Fibroblast of gingiva (primary cell): Measurements from ENCODE around the gene EVC.

ENCODE experiments used
- DNase-seq: peaks from one replicate; pipeline ENCODE4 v3.0.0-alpha.2; 2011; ENCODE audit warnings: low read depth

EVC gene

GRCh38 chr4:5710961-5711478 lies at the start of gene EVC:
Gene EVC (plus strand): TSS chr4:5711201. CDS start chr4:5711381, 180 bp downstream.
- DNase-seq = peak; percentile 77

DNA sequence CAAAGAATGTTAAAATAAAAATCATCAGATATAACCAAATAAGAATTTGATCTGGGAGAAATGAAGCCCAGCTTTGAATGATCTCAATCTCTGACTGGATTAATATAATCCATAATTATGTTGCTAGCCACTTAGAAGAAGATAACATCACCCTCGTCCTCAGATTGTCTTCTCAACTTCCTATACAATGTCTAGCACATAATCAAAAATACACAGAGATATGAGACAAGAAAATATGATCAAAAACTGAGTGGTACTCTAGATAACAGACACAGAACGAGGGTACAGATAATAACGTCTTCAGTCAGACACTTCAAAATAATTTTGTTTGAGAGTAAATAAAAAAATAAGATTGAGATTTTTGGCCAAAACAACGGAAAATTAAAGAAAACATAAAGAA lies 49.8 kb upstream of the EVC start:
- DNase-seq = no peak

GRCh38 chr4:5662555-5662954 lies 48.4 kb upstream of the EVC start:
- DNase-seq = no peak

DNA sequence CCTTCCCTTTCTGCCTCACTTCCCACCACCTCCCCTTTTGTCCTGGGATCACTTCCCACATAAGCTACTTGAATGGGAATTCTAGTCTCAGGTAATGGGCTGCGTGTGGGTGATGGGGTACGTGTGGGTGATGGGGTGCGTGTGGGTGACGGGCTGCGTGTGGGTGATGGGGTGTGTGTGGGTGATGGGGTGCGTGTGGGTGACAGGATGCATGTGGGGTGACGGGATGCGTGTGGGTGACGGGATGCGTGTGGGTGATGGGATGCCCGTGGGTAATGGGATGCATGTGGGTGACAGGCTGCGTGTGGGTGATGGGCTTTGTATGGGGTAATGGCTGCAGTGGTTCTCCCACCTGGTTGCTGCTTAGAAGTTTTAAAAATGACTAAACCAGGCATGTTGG lies 46.2 kb upstream of the EVC start:
- DNase-seq = no peak

DNA sequence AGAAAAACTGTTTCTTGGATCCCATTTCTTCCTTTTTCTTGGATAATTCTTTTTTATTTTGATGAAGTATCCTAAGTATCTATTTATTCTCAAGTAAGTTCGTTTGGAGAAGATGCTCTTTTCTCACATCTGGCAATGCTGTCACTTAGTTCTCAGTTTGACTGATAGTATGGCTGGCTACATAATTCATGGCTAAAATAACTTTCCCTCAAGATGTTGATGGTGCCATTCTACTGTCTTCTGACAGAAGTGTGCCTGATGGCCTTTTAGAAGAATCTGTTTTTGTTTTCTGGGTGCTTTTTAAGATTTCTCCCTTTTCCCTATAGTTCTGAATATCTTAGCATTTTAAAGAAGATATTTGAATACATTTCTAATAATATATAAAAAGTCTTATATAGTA lies 44.3 kb upstream of the EVC start:
- no peak for DNase-seq

DNA sequence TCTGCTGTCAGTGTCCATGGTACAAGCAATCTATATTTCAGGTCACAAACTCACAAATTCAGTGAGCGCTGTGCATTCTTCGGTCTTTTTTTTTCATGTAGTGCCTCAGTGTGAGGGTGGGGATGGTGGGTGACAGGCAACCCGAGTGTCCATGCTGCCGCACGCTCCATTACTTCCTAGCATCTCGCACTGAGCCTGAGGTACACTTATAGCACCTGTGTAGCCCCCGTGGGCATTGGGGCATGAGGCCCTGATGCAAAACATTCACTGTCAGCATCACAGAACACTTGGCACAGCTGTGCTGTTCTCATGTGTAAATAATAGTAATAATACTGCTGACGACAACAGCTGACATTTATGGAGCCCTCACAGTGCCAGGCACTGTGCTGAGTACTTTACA lies 34.2 kb upstream of the EVC start:
- DNase-seq = no peak

DNA sequence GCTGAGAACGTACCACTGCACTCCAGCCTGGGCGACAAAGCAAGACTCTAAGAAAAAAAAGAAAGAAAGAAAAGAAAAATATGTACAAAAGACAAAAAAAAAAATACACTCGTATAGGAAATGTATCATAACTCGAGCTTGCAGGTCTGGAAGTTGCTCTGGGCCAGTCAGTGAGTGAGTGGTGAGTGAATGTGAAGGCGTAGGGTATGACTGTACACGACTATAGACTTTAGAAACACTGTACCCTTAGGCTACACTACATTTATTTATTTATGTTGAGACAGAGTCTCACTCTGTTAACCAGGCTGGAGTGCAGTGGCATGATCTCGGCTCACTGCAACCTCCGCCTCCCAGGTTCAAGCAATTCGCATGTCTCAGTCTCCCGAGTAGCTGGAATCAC lies 32.0 kb upstream of the EVC start:
- no peak for DNase-seq

DNA sequence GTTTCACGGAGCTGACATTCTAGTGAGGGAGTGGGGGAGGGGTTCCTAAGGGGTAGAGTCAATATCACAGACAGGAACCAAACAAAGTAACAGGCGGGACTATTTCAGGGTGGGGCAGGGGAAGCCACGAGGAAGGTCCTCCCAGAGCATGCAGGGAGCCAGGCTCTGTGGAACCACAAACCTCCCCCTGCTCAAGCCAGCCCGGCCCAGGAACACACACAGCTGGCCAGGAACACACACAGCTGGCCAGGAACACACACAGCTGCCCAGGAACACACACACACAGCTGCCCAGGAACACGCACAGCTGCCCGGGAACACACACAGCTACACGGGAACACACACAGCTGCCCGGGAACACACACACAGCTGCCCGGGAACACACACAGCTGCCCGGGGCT lies 27.4 kb upstream of the EVC start:
- no peak for DNase-seq

GRCh38 chr4:5685296-5685695 lies 25.7 kb upstream of the EVC start:
- DNase-seq = no peak

- DNase-seq = no peak
Measured at GRCh38 chr4:5686338-5686737, 24.7 kb upstream of the EVC start.

- no peak for DNase-seq
Measured at GRCh38 chr4:5689065-5689464, 21.9 kb upstream of the EVC start.

GRCh38 chr4:5691491-5692132 lies 19.4 kb upstream of the EVC start:
- no peak for DNase-seq

DNA sequence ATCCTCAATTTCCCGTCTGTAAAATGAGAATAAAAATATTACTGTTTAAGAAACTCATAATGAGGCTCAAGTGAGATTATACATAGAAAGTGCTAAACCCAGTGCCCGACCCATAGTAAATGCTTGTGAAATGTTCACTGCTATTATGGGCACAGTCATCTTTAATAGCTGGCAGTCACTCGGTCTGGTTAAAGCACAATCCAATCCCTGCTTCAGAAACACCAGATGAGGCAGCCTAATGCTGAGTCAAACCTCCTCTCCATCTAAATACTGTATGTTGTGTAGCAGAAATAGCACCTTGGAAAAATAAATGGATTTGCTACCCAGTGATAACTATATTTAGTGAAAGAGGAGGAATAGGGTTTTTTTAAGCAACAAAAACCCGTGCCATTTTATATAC lies 17.1 kb upstream of the EVC start:
- DNase-seq = no peak

- DNase-seq = no peak
Measured at GRCh38 chr4:5696341-5696740, 14.7 kb upstream of the EVC start.

GRCh38 chr4:5700459-5700858 lies 10.5 kb upstream of the EVC start:
- no peak for DNase-seq

DNA sequence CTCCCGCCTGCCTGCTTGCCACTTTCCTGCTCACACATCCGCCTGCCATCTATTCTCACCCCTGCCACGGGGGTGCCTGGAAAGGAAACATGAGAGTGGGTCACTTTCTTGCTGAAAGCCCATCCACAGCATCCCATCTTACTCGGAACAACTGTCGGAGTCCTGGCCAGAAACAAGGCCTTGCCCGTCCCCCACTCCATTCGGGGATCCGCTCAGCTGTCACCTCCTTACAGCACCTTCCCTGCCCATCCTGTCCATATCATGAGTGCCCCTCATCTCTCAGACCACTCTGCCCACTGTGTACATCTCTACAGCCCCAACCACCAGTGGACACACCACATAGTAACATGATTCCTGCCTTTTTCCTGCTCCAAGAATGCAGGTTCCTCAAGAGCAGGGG lies 9.0 kb upstream of the EVC start:
- DNase-seq = no peak

DNA sequence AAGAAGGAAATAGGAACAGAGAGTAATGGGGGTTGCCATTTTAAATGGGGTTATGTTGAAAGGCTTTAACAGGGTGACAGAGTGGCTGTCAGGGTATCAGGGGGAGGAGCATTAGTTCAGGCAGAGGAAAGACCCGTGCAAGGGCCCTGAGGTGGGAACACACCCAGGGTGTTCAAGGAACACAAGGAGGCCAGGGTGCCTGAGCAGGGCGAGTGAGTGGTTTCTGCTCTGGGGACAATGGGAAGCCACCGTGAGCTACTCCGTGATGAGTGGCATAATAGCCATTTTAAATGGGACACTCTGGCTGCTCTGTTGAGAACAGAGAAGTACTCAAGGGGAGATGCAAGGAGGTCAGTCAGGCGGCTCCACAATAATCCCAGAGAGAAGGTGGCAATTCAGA lies 7.2 kb upstream of the EVC start:
- DNase-seq = no peak

DNA sequence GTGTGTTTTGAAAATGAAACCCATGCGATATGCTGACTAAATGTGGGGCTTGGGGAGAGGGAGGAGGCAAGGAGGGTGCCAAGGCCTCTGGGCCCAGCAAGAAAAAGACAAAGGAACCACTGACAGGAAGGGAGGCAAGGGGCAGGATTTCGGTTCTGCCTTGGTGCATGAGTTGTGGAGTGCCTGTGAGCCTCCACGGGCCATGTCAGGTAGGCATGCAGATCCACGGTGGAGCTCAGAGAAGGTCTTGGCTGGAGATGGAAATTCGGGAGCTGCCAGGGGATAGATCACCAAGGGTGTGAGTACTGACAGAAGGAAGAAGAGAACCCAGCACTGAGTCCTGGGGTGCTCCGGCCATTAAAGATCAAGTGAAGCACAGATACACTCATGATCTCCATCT lies 6.7 kb upstream of the EVC start:
- DNase-seq = no peak

DNA sequence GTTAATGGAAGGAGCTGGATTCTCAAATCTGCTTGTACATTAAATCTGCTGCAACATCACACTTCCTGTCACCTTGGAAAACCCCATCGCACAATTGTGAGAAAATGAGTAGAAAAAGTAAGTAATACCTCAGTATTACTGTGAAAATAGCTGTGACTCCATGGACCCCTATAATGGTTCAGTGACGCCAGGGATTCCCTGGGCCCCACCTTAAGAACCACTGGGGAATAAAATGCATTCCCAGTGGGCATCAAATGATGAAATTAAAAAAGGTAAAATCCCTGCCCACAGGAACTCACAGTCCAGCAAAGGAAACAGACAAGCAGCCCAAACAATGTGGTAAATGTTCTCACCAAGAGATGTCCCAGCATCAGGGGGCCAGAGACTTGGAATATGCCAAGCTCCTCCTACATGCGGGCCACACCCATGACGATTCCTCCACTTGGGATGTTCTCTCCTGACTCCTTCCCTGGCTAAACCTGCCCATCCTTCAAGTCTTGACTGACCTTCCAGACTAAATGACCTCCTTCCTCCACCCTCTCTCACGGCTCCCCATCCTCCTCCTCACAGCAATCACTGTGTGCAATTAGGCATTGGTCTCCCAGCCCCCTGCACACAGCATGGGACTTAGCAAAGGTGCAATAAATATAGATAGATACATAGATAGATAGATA lies 5.2 kb upstream of the EVC start:
- DNase-seq = no peak

- DNase-seq = no peak
Measured at GRCh38 chr4:5706486-5707290, 4.3 kb upstream of the EVC start.

GRCh38 chr4:5707366-5707765 lies 3.6 kb upstream of the EVC start:
- no peak for DNase-seq

GRCh38 chr4:5707778-5708448 lies 3.1 kb upstream of the EVC start:
- DNase-seq = no peak
